GM18505 (cell line): ENCODE results near the gene GGTLC3.
"Not testable (repeated sequence)": the region's sequence is repeated elsewhere in the genome, so short reads cannot be mapped to it uniquely, and the experiment has no call there.

Source experiments
- ATAC-seq: cut with Tn5 transposase; IDR thresholded peaks from one replicate; pipeline ENCODE4 v1.9.1; 2021; ENCODE audit not compliant: unreplicated experiment

GGTLC3 gene

GRCh38 chr22:18518061-18518460, at the start of gene GGTLC3:
Gene GGTLC3, minus strand, starts transcription at chr22:18518161. Its CDS starts 264 bp downstream, at chr22:18517897.
- ATAC-seq = not testable (repeated sequence)

GRCh38 chr22:18560099-18560974, 42.4 kb upstream of the GGTLC3 start:
- ATAC-seq = not testable (repeated sequence)

GRCh38 chr22:18558939-18559338, 41.0 kb upstream of the GGTLC3 start:
- ATAC-seq = not testable (repeated sequence)

GRCh38 chr22:18558516-18558915, 40.6 kb upstream of the GGTLC3 start:
- not testable (repeated sequence) for ATAC-seq

GRCh38 chr22:18554280-18555256, 36.6 kb upstream of the GGTLC3 start:
- ATAC-seq = not testable (repeated sequence)

- not testable (repeated sequence) for ATAC-seq
These were observed 35.1 kb upstream of the GGTLC3 start for GRCh38 chr22:18552839-18553597.

- ATAC-seq = not testable (repeated sequence)
These were observed 33.1 kb upstream of the GGTLC3 start for GRCh38 chr22:18551046-18551445.

- ATAC-seq = not testable (repeated sequence)
These were observed 31.7 kb upstream of the GGTLC3 start for GRCh38 chr22:18549458-18550179.

GRCh38 chr22:18544615-18545014, 26.7 kb upstream of the GGTLC3 start:
- not testable (repeated sequence) for ATAC-seq

- not testable (repeated sequence) for ATAC-seq
These were observed 25.4 kb upstream of the GGTLC3 start for GRCh38 chr22:18543400-18543799.

GRCh38 chr22:18539994-18540393, 22.0 kb upstream of the GGTLC3 start:
- ATAC-seq = not testable (repeated sequence)

GRCh38 chr22:18534315-18534714, 16.4 kb upstream of the GGTLC3 start:
- ATAC-seq = not testable (repeated sequence)

GRCh38 chr22:18533633-18534032, 15.7 kb upstream of the GGTLC3 start:
- ATAC-seq = not testable (repeated sequence)

- peak; percentile 17 for ATAC-seq
These were observed 11.6 kb upstream of the GGTLC3 start for GRCh38 chr22:18529416-18530145.

- ATAC-seq = peak; percentile 72
These were observed 10.8 kb upstream of the GGTLC3 start for GRCh38 chr22:18528597-18529415.

- peak; percentile 36 for ATAC-seq
These were observed 10.0 kb upstream of the GGTLC3 start, which contains the start of gene TMEM191B for GRCh38 chr22:18527752-18528596. Gene TMEM191B, plus strand, starts transcription at chr22:18527802. Its CDS starts 179 bp downstream, at chr22:18527981.

GRCh38 chr22:18523328-18523727, 5.4 kb upstream of the GGTLC3 start:
- ATAC-seq = not testable (repeated sequence)
